GM20431 (cell line): ENCODE measurements around the gene NT5M.

Source experiments
- in situ Hi-C: fragments of 300-500 bp; cut with MseI, MboI; formaldehyde crosslinking; loops from one replicate; pipeline ENCODE4 v1.15.0; 2020; ENCODE audit warnings: low sequenced_read_pairs; ENCODE audit not compliant: unreplicated experiment

The NT5M gene

GRCh38 chr17:17384961-17385360 is 81.8 kb downstream of the NT5M start:
- in situ Hi-C loops: no loop called here

- in situ Hi-C loops: no loop called here
Measured at GRCh38 chr17:17385491-17385890, 82.3 kb downstream of the NT5M start.

GRCh38 chr17:17386094-17386800 is 83.1 kb downstream of the NT5M start:
- in situ Hi-C loops: no loop called here

GRCh38 chr17:17387017-17387497 is 83.9 kb downstream of the NT5M start:
- in situ Hi-C loops: no loop called here

- in situ Hi-C loops: no loop called here
Measured at GRCh38 chr17:17387498-17388362, 84.6 kb downstream of the NT5M start.

- in situ Hi-C loops: no loop called here
Measured at GRCh38 chr17:17388657-17389496, 85.7 kb downstream of the NT5M start.

- in situ Hi-C loops: no loop called here
Measured at GRCh38 chr17:17391668-17392370, 88.6 kb downstream of the NT5M start.

GRCh38 chr17:17393976-17394375 is 90.8 kb downstream of the NT5M start:
- in situ Hi-C loops: no loop called here

GRCh38 chr17:17394494-17394893 is 91.3 kb downstream of the NT5M start:
- in situ Hi-C loops: no loop called here

GRCh38 chr17:17395246-17395802 is 92.2 kb downstream of the NT5M start:
- in situ Hi-C loops: no loop called here

GRCh38 chr17:17395885-17396284 is 92.7 kb downstream of the NT5M start:
- in situ Hi-C loops: no loop called here
